ENCODE measurements around the gene RAB11FIP5. TPM values are rescaled to one million over a fixed set of nuclear protein-coding genes. Genes with fewer than 3 reads are reported as not detected.

Gene RAB11FIP5
- total and polyA plus RNA-seq, 2 donors from 2014 or later, result 49.6 to 57.1 TPM

GRCh38 chr2:73071360-73072128 is 41.2 kb downstream of the RAB11FIP5 start, which contains the start of gene SFXN5:
Gene SFXN5, minus strand, starts transcription at chr2:73071712. Its CDS starts 7 bp downstream, at chr2:73071705.
- intact Hi-C loops (cut with DNase I), result no loop called here
- Histone ChIP-seq H3K9ac (ENCODE audit: low read length in 3 of 3) (peak within 1 kb of the TSS; percentile 58 to 86 (median 81)), H3K36me3 (ENCODE audit: control insufficient read depth in 2 of 3, insufficient read depth in 3 of 3, low read length in 3 of 3) (peaks cover 0 to 9% (median 3%) of the 10 kb centered on the region in 3 donors), H3K4me3 (ENCODE audit: low read length in 3 of 3) (peak within 1 kb of the TSS; percentile 78 to 85 (median 83)), H3K27ac (ENCODE audit: low read depth in 2 of 2, low read length in 2 of 2) (peak within 1 kb of the TSS; percentile 94 to 98), H3K27me3 (ENCODE audit: control insufficient read depth, insufficient read depth, low read length) (no peaks in the 10 kb centered on the region), H3K4me1 (ENCODE audit: control insufficient read depth in 2 of 3, insufficient read depth in 2 of 3, low read depth in 1 of 3, low read length in 3 of 3) (peaks cover 0 to 21% (median 11%) of the 10 kb centered on the region in 3 donors), H3K9me3 (ENCODE audit: control insufficient read depth in 2 of 3, insufficient read depth in 1 of 3, low read length in 3 of 3) (no peaks in the 10 kb centered on the region)
- FAIRE-seq (no peak), DNase-seq (peak; percentile 98 to 99 (median 98))
- TF ChIP-seq, protein P1, sequence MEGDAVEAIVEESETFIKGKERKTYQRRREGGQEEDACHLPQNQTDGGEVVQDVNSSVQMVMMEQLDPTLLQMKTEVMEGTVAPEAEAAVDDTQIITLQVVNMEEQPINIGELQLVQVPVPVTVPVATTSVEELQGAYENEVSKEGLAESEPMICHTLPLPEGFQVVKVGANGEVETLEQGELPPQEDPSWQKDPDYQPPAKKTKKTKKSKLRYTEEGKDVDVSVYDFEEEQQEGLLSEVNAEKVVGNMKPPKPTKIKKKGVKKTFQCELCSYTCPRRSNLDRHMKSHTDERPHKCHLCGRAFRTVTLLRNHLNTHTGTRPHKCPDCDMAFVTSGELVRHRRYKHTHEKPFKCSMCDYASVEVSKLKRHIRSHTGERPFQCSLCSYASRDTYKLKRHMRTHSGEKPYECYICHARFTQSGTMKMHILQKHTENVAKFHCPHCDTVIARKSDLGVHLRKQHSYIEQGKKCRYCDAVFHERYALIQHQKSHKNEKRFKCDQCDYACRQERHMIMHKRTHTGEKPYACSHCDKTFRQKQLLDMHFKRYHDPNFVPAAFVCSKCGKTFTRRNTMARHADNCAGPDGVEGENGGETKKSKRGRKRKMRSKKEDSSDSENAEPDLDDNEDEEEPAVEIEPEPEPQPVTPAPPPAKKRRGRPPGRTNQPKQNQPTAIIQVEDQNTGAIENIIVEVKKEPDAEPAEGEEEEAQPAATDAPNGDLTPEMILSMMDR (IDR thresholded peaks at IDR 0.05; ENCODE audit: borderline replicate concordance, extremely low read depth, insufficient read depth), result peak; percentile 4

GRCh38 chr2:73070643-73071359 is 41.9 kb downstream of the RAB11FIP5 start:
- TF ChIP-seq, protein P1 (IDR thresholded peaks at IDR 0.05; ENCODE audit: borderline replicate concordance, extremely low read depth, insufficient read depth), result no peak
- H3K36me3 ChIP-seq (ENCODE audit: control insufficient read depth in 2 of 3, insufficient read depth in 3 of 3, low read length in 3 of 3), result peaks cover 0 to 9% (median 3%) of the 10 kb centered on the region in 3 donors
- peak overlapping the region; percentile 36 to 84 (median 43) for H3K9ac ChIP-seq (ENCODE audit: low read length in 3 of 3)
- peaks cover 0 to 21% (median 11%) of the 10 kb centered on the region in 3 donors for H3K4me1 ChIP-seq (ENCODE audit: control insufficient read depth in 2 of 3, insufficient read depth in 2 of 3, low read depth in 1 of 3, low read length in 3 of 3)
- no peaks in the 10 kb centered on the region for H3K27me3 ChIP-seq (ENCODE audit: control insufficient read depth, insufficient read depth, low read length)
- DNase-seq (peak in 4 of 5 donors; percentile 47 to 88 (median 81)), FAIRE-seq (no peak)
- intact Hi-C loops (cut with DNase I), result no loop called here
- H3K27ac ChIP-seq (ENCODE audit: low read depth in 2 of 2, low read length in 2 of 2), result peak overlapping the region; percentile 84 to 94
- no peaks in the 10 kb centered on the region for H3K9me3 ChIP-seq (ENCODE audit: control insufficient read depth in 2 of 3, insufficient read depth in 1 of 3, low read length in 3 of 3)
- H3K4me3 ChIP-seq (ENCODE audit: low read length in 3 of 3), result peak overlapping the region; percentile 56 to 85 (median 83)

GRCh38 chr2:73069855-73070642 is 42.7 kb downstream of the RAB11FIP5 start:
- Histone ChIP-seq H3K27ac (ENCODE audit: low read depth in 2 of 2, low read length in 2 of 2) (peak overlapping the region; percentile 84 to 94), H3K27me3 (ENCODE audit: control insufficient read depth, insufficient read depth, low read length) (no peaks in the 10 kb centered on the region), H3K36me3 (ENCODE audit: control insufficient read depth in 2 of 3, insufficient read depth in 3 of 3, low read length in 3 of 3) (peaks cover 0 to 5% (median 3%) of the 10 kb centered on the region in 3 donors), H3K9ac (ENCODE audit: low read length in 3 of 3) (peak overlapping the region; percentile 33 to 84 (median 43)), H3K4me3 (ENCODE audit: low read length in 3 of 3) (peak overlapping the region; percentile 51 to 85 (median 83)), H3K9me3 (ENCODE audit: control insufficient read depth in 2 of 3, insufficient read depth in 1 of 3, low read length in 3 of 3) (no peaks in the 10 kb centered on the region), H3K4me1 (ENCODE audit: control insufficient read depth in 2 of 3, insufficient read depth in 2 of 3, low read depth in 1 of 3, low read length in 3 of 3) (peaks cover 0 to 21% (median 11%) of the 10 kb centered on the region in 3 donors)
- DNase-seq (peak in 3 of 5 donors; percentile 48 to 66 (median 49)), FAIRE-seq (no peak)
- intact Hi-C loops (cut with DNase I), result no loop called here
- TF ChIP-seq, protein P1 (IDR thresholded peaks at IDR 0.05; ENCODE audit: borderline replicate concordance, extremely low read depth, insufficient read depth), result no peak

All from kidney (tissue), 14 donors.